ENCODE results near the gene TAF3. TPM values are rescaled to one million over a fixed set of nuclear protein-coding genes. Genes with fewer than 3 reads are reported as not detected.

Gene TAF3
- polyA plus RNA-seq, 1 of the 3 experiments (the other 2 are of a cell fraction): 2.4 TPM

DNA sequence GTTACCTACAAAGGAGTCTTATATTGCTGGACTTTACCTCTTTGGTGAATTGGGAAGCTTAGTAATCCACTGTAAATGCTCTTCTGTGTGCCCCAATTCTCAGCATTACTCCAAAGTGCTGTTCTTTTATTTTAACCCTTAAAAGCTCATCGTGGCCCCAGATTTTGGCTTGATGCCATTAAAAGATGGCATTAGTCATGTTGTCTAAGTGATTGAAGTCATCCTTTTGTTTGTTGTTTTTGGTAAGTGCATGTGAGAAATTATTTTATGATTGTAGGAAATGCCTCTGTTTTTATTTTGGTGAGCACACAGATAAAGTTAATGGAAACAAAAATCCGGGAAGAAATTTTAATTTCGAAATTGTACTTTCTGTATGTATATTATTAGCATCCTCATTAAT is 153.6 kb downstream of the TAF3 start:
- H4K20me1 ChIP-seq (ENCODE audit: insufficient read depth): no peaks in the 10 kb centered on the region
- H2AFZ ChIP-seq (ENCODE audit: low read depth): no peak overlapping the region
- 77% methylated on average over 3 of the region's 3 CpGs for WGBS (ENCODE audit: low lambda C conversion rate)
- peaks cover 0 to 4% of the 10 kb centered on the region in 2 experiments for H3K36me3 ChIP-seq (replicated peaks in 1 of 2; ENCODE audit: control insufficient read depth in 1 of 2, insufficient read depth in 2 of 2, low read length in 1 of 2)
- H3F3A ChIP-seq (replicated peaks; ENCODE audit: insufficient read depth): no peaks in the 10 kb centered on the region
- ChIA-PET CTCF (interaction anchor here (1.0 to 1.5 kb wide), 2 partner anchors 11 to 103 kb away, joined by 3 to 6 read pairs; no protein-coding TSS in a partner anchor), POLR2A (no interaction called here)
- H3K4me3 ChIP-seq (ENCODE audit: low read depth in 2 of 2, low read length in 1 of 2): no peak overlapping the region
- peak; percentile 45; the same call in 1 of the 2 replicates for TF ChIP-seq NFIC (IDR thresholded peaks at IDR 0.05; ENCODE audit: borderline replicate concordance)
- no peak for TF ChIP-seq MEF2A (IDR thresholded peaks at IDR 0.05; ENCODE audit: borderline replicate concordance, low read depth)
- H3K9me2 ChIP-seq: no peaks in the 10 kb centered on the region
- no peaks in the 10 kb centered on the region; the same call in 1 of the 2 replicates for H3K79me2 ChIP-seq (ENCODE audit: insufficient read depth)
- H3K9me3 ChIP-seq: no peaks in the 10 kb centered on the region
- H3K27me3 ChIP-seq (ENCODE audit: insufficient read depth): no peaks in the 10 kb centered on the region
- no peak for DNase-seq
- H3K9ac ChIP-seq: no peak overlapping the region
- H3K4me2 ChIP-seq: no peak overlapping the region
- H3K27ac ChIP-seq (ENCODE audit: low read depth in 2 of 2, low read length in 1 of 2): no peak overlapping the region
- no peaks in the 10 kb centered on the region; a peak in 1 of 4 replicates for H3K4me1 ChIP-seq (ENCODE audit: control insufficient read depth in 1 of 2, insufficient read depth in 2 of 2, low read depth in 1 of 2, low read length in 1 of 2)

DNA sequence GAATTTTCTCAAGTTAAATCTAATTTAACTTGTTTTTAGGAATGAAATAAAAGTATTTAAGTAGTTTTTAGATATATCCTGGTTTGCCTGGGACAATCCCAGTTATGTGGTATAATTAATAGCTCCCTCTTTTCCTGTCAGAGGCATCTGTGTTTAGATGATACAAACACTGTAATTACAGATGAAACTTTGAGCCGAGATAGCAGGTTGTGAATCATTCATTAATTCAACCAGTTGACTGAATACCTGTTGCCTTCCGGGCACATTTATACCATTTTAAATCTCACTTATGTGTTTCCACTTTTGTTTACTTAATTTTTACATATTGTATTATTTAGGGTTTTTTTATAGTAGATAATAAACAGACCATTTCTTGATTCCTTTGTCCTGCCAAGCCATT is 154.1 kb downstream of the TAF3 start:
- no peaks in the 10 kb centered on the region for H3K27me3 ChIP-seq (ENCODE audit: insufficient read depth)
- H4K20me1 ChIP-seq (ENCODE audit: insufficient read depth): no peaks in the 10 kb centered on the region
- no peak overlapping the region for H3K27ac ChIP-seq (ENCODE audit: low read depth in 2 of 2, low read length in 1 of 2)
- ChIA-PET POLR2A (no interaction called here), CTCF (interaction anchor here (1.0 to 1.5 kb wide), 2 partner anchors 12 to 103 kb away, joined by 3 to 6 read pairs; no protein-coding TSS in a partner anchor)
- no peak overlapping the region for H3K4me2 ChIP-seq
- H3K36me3 ChIP-seq (replicated peaks in 1 of 2; ENCODE audit: control insufficient read depth in 1 of 2, insufficient read depth in 2 of 2, low read length in 1 of 2): peaks cover 0 to 4% of the 10 kb centered on the region in 2 experiments
- DNase-seq: no peak
- H2AFZ ChIP-seq (ENCODE audit: low read depth): no peak overlapping the region
- TF ChIP-seq FOXJ3 (CRISPR knock-in tag; IDR thresholded peaks at IDR 0.05) (no peak), YY1 (IDR thresholded peaks at IDR 0.05; ENCODE audit: low read depth) (no peak), GABPA (IDR thresholded peaks at IDR 0.05; ENCODE audit: low read depth) (no peak), RAD21 (IDR thresholded peaks at IDR 0.05; ENCODE audit: low read length) (no peak), RFX5 (IDR thresholded peaks at IDR 0.05; ENCODE audit: low read length) (no peak), FOXM1 (IDR thresholded peaks at IDR 0.05; ENCODE audit: low read depth) (no peak), TCF12 (IDR thresholded peaks at IDR 0.05) (no peak), MEF2A (IDR thresholded peaks at IDR 0.05; ENCODE audit: borderline replicate concordance, low read depth) (no peak), SMC3 (IDR thresholded peaks at IDR 0.05; ENCODE audit: low read depth, low read length) (no peak), TEAD4 (IDR thresholded peaks at IDR 0.05; ENCODE audit: borderline replicate concordance, insufficient read depth) (no peak), FOSL2 (IDR thresholded peaks at IDR 0.05; ENCODE audit: borderline replicate concordance, low read depth) (no peak), NRF1 (IDR thresholded peaks at IDR 0.05; ENCODE audit: low read depth, low read length) (no peak)
- TF ChIP-seq, protein P1, sequence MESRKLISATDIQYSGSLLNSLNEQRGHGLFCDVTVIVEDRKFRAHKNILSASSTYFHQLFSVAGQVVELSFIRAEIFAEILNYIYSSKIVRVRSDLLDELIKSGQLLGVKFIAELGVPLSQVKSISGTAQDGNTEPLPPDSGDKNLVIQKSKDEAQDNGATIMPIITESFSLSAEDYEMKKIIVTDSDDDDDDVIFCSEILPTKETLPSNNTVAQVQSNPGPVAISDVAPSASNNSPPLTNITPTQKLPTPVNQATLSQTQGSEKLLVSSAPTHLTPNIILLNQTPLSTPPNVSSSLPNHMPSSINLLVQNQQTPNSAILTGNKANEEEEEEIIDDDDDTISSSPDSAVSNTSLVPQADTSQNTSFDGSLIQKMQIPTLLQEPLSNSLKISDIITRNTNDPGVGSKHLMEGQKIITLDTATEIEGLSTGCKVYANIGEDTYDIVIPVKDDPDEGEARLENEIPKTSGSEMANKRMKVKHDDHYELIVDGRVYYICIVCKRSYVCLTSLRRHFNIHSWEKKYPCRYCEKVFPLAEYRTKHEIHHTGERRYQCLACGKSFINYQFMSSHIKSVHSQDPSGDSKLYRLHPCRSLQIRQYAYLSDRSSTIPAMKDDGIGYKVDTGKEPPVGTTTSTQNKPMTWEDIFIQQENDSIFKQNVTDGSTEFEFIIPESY (IDR thresholded peaks at IDR 0.05; ENCODE audit: borderline replicate concordance, low read depth): no peak
- TF ChIP-seq, protein P2, sequence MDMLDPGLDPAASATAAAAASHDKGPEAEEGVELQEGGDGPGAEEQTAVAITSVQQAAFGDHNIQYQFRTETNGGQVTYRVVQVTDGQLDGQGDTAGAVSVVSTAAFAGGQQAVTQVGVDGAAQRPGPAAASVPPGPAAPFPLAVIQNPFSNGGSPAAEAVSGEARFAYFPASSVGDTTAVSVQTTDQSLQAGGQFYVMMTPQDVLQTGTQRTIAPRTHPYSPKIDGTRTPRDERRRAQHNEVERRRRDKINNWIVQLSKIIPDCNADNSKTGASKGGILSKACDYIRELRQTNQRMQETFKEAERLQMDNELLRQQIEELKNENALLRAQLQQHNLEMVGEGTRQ (IDR thresholded peaks at IDR 0.05; ENCODE audit: borderline replicate concordance, low read depth, low read length): no peak
- TF ChIP-seq, protein P3, sequence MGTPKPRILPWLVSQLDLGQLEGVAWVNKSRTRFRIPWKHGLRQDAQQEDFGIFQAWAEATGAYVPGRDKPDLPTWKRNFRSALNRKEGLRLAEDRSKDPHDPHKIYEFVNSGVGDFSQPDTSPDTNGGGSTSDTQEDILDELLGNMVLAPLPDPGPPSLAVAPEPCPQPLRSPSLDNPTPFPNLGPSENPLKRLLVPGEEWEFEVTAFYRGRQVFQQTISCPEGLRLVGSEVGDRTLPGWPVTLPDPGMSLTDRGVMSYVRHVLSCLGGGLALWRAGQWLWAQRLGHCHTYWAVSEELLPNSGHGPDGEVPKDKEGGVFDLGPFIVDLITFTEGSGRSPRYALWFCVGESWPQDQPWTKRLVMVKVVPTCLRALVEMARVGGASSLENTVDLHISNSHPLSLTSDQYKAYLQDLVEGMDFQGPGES (IDR thresholded peaks at IDR 0.05; ENCODE audit: low read depth, low read length): no peak
- TF ChIP-seq, protein P4, sequence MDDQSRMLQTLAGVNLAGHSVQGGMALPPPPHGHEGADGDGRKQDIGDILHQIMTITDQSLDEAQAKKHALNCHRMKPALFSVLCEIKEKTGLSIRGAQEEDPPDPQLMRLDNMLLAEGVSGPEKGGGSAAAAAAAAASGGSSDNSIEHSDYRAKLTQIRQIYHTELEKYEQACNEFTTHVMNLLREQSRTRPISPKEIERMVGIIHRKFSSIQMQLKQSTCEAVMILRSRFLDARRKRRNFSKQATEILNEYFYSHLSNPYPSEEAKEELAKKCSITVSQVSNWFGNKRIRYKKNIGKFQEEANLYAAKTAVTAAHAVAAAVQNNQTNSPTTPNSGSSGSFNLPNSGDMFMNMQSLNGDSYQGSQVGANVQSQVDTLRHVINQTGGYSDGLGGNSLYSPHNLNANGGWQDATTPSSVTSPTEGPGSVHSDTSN (IDR thresholded peaks at IDR 0.05): no peak
- TF ChIP-seq, protein P5, sequence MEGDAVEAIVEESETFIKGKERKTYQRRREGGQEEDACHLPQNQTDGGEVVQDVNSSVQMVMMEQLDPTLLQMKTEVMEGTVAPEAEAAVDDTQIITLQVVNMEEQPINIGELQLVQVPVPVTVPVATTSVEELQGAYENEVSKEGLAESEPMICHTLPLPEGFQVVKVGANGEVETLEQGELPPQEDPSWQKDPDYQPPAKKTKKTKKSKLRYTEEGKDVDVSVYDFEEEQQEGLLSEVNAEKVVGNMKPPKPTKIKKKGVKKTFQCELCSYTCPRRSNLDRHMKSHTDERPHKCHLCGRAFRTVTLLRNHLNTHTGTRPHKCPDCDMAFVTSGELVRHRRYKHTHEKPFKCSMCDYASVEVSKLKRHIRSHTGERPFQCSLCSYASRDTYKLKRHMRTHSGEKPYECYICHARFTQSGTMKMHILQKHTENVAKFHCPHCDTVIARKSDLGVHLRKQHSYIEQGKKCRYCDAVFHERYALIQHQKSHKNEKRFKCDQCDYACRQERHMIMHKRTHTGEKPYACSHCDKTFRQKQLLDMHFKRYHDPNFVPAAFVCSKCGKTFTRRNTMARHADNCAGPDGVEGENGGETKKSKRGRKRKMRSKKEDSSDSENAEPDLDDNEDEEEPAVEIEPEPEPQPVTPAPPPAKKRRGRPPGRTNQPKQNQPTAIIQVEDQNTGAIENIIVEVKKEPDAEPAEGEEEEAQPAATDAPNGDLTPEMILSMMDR (IDR thresholded peaks at IDR 0.05): no peak
- no peaks in the 10 kb centered on the region for H3K9me2 ChIP-seq
- H3K79me2 ChIP-seq (ENCODE audit: insufficient read depth): no peaks in the 10 kb centered on the region; the same call in 1 of the 2 replicates
- H3K4me3 ChIP-seq (ENCODE audit: low read depth in 2 of 2, low read length in 1 of 2): no peak overlapping the region
- H3K9ac ChIP-seq: no peak overlapping the region
- 85% methylated on average over 2 of the region's 2 CpGs for WGBS (ENCODE audit: low lambda C conversion rate)
- no peaks in the 10 kb centered on the region; a peak in 1 of 4 replicates for H3K4me1 ChIP-seq (ENCODE audit: control insufficient read depth in 1 of 2, insufficient read depth in 2 of 2, low read depth in 1 of 2, low read length in 1 of 2)
- H3F3A ChIP-seq (replicated peaks; ENCODE audit: insufficient read depth): no peaks in the 10 kb centered on the region
- H3K9me3 ChIP-seq: no peaks in the 10 kb centered on the region
